ENCODE results near the gene ANXA10.

The ANXA10 gene

GRCh38 chr4:168118116-168118655 is 25.8 kb downstream of the ANXA10 start:
- Histone ChIP-seq H3K36me3 (replicated peaks; ENCODE audit: low read depth, low read length) (no peaks in the 10 kb centered on the region), H3K4me1 (ENCODE audit: low read length) (peaks cover 6% of the 10 kb centered on the region), H3K9me3 (ENCODE audit: insufficient read depth, low read length) (no peaks in the 10 kb centered on the region), H3K27ac (ENCODE audit: low read length) (no peak overlapping the region), H3K9ac (ENCODE audit: low read length) (no peak overlapping the region), H3K79me2 (ENCODE audit: low read length) (no peaks in the 10 kb centered on the region), H4K20me1 (ENCODE audit: insufficient read depth, low read length) (no peaks in the 10 kb centered on the region), H3K4me2 (ENCODE audit: low read length) (no peak overlapping the region), H3K27me3 (ENCODE audit: low read depth, low read length) (no peaks in the 10 kb centered on the region), H3K4me3 (ENCODE audit: low read length) (no peak overlapping the region), H2AFZ (ENCODE audit: low read depth, low read length) (no peak overlapping the region)
- no peak for TF ChIP-seq CTCF (IDR thresholded peaks at IDR 0.05; ENCODE audit: low read depth, low read length)
- TF ChIP-seq EZH2phosphoT487 (IDR thresholded peaks at IDR 0.05; ENCODE audit: low read depth) = no peak

- no peak overlapping the region for H3K9ac ChIP-seq (ENCODE audit: low read length)
- no peaks in the 10 kb centered on the region for H4K20me1 ChIP-seq (ENCODE audit: insufficient read depth, low read length)
- peak overlapping the region; percentile 9; the same call in 1 of the 2 replicates for H2AFZ ChIP-seq (ENCODE audit: low read depth, low read length)
- H3K4me2 ChIP-seq (ENCODE audit: low read length) = no peak overlapping the region
- H3K4me1 ChIP-seq (ENCODE audit: low read length) = peaks cover 6% of the 10 kb centered on the region
- no peak overlapping the region for H3K4me3 ChIP-seq (ENCODE audit: low read length)
- no peaks in the 10 kb centered on the region for H3K79me2 ChIP-seq (ENCODE audit: low read length)
- no peaks in the 10 kb centered on the region for H3K9me3 ChIP-seq (ENCODE audit: insufficient read depth, low read length)
- H3K27ac ChIP-seq (ENCODE audit: low read length) = no peak overlapping the region
- H3K36me3 ChIP-seq (replicated peaks; ENCODE audit: low read depth, low read length) = no peaks in the 10 kb centered on the region
- H3K27me3 ChIP-seq (ENCODE audit: low read depth, low read length) = no peaks in the 10 kb centered on the region
- TF ChIP-seq EZH2phosphoT487 (IDR thresholded peaks at IDR 0.05; ENCODE audit: low read depth) (no peak), CTCF (IDR thresholded peaks at IDR 0.05; ENCODE audit: low read depth, low read length) (no peak)
Observed at GRCh38 chr4:168119100-168119499, 26.8 kb downstream of the ANXA10 start.

GRCh38 chr4:168119890-168120289 is 27.6 kb downstream of the ANXA10 start:
- TF ChIP-seq EZH2phosphoT487 (IDR thresholded peaks at IDR 0.05; ENCODE audit: low read depth) = no peak
- no peak for TF ChIP-seq CTCF (IDR thresholded peaks at IDR 0.05; ENCODE audit: low read depth, low read length)
- H3K4me1 ChIP-seq (ENCODE audit: low read length) = peaks cover 6% of the 10 kb centered on the region
- no peaks in the 10 kb centered on the region for H3K36me3 ChIP-seq (replicated peaks; ENCODE audit: low read depth, low read length)
- H4K20me1 ChIP-seq (ENCODE audit: insufficient read depth, low read length) = no peaks in the 10 kb centered on the region
- H3K27me3 ChIP-seq (ENCODE audit: low read depth, low read length) = no peaks in the 10 kb centered on the region
- H3K9ac ChIP-seq (ENCODE audit: low read length) = no peak overlapping the region
- no peak overlapping the region for H3K4me3 ChIP-seq (ENCODE audit: low read length)
- H3K9me3 ChIP-seq (ENCODE audit: insufficient read depth, low read length) = no peaks in the 10 kb centered on the region
- no peaks in the 10 kb centered on the region for H3K79me2 ChIP-seq (ENCODE audit: low read length)
- no peak overlapping the region for H3K4me2 ChIP-seq (ENCODE audit: low read length)
- no peak overlapping the region for H2AFZ ChIP-seq (ENCODE audit: low read depth, low read length)
- no peak overlapping the region for H3K27ac ChIP-seq (ENCODE audit: low read length)

GRCh38 chr4:168120811-168121210 is 28.5 kb downstream of the ANXA10 start:
- no peak overlapping the region for H3K9ac ChIP-seq (ENCODE audit: low read length)

More at GRCh38 chr4:168120811-168121210, 28.5 kb downstream of the ANXA10 start:
- no peak for TF ChIP-seq EZH2phosphoT487 (IDR thresholded peaks at IDR 0.05; ENCODE audit: low read depth)
- no peak for TF ChIP-seq CTCF (IDR thresholded peaks at IDR 0.05; ENCODE audit: low read depth, low read length)
- H3K4me1 ChIP-seq (ENCODE audit: low read length) = peaks cover 6% of the 10 kb centered on the region
- H4K20me1 ChIP-seq (ENCODE audit: insufficient read depth, low read length) = no peaks in the 10 kb centered on the region
- no peak overlapping the region for H3K4me2 ChIP-seq (ENCODE audit: low read length)
- no peak overlapping the region for H2AFZ ChIP-seq (ENCODE audit: low read depth, low read length)
- H3K4me3 ChIP-seq (ENCODE audit: low read length) = no peak overlapping the region
- H3K79me2 ChIP-seq (ENCODE audit: low read length) = no peaks in the 10 kb centered on the region
- H3K27me3 ChIP-seq (ENCODE audit: low read depth, low read length) = no peaks in the 10 kb centered on the region
- no peaks in the 10 kb centered on the region for H3K9me3 ChIP-seq (ENCODE audit: insufficient read depth, low read length)
- no peaks in the 10 kb centered on the region for H3K36me3 ChIP-seq (replicated peaks; ENCODE audit: low read depth, low read length)
- no peak overlapping the region for H3K27ac ChIP-seq (ENCODE audit: low read length)
